Activated CD8-positive, alpha-beta memory T cell treated with anti-CD3 and anti-CD28 coated beads, Interleukin-2, amount 50 U/mL, for 24 hours (primary cell): ENCODE results near the gene CYP2S1.
"Not testable (repeated sequence)": the region's sequence is repeated elsewhere in the genome, so short reads cannot be mapped to it uniquely, and the experiment has no call there.

Experiments
- DNase-seq: peaks from one replicate; pipeline ENCODE4 v3.0.0-alpha.2; 2020; ENCODE audit errors: extremely low read depth

Gene CYP2S1

GRCh38 chr19:41192574-41193429, at the start of gene CYP2S1:
TSS of gene CYP2S1 (plus strand) at chr19:41193219. CDS start at chr19:41193265, 46 bp downstream.
- DNase-seq, result no peak

- DNase-seq, result peak; percentile 70
Measured at GRCh38 chr19:41144403-41144802, 48.6 kb upstream of the CYP2S1 start.

- no peak for DNase-seq
Measured at GRCh38 chr19:41149831-41150230, 43.2 kb upstream of the CYP2S1 start.

- not testable (repeated sequence) for DNase-seq
Measured at GRCh38 chr19:41150986-41151385, 42.0 kb upstream of the CYP2S1 start.

- no peak for DNase-seq
Measured at GRCh38 chr19:41154060-41154459, 39.0 kb upstream of the CYP2S1 start.

- no peak for DNase-seq
Measured at GRCh38 chr19:41156207-41156606, 36.8 kb upstream of the CYP2S1 start.

GRCh38 chr19:41159881-41160280, 33.1 kb upstream of the CYP2S1 start:
- no peak for DNase-seq

- no peak for DNase-seq
Measured at GRCh38 chr19:41161903-41162302, 31.1 kb upstream of the CYP2S1 start.

- no peak for DNase-seq
Measured at GRCh38 chr19:41166944-41167804, 25.8 kb upstream of the CYP2S1 start.

GRCh38 chr19:41172297-41173164, 20.5 kb upstream of the CYP2S1 start:
- no peak for DNase-seq

GRCh38 chr19:41174297-41174928, 18.6 kb upstream of the CYP2S1 start:
- no peak for DNase-seq

- DNase-seq, result peak; percentile 4
Measured at GRCh38 chr19:41175801-41176777, 16.9 kb upstream of the CYP2S1 start.

GRCh38 chr19:41180173-41180572, 12.8 kb upstream of the CYP2S1 start:
- not testable (repeated sequence) for DNase-seq

- DNase-seq, result no peak
Measured at GRCh38 chr19:41186971-41187883, 5.8 kb upstream of the CYP2S1 start.

GRCh38 chr19:41187884-41188279, 5.1 kb upstream of the CYP2S1 start:
- DNase-seq, result no peak

GRCh38 chr19:41189425-41190065, 3.5 kb upstream of the CYP2S1 start:
- no peak for DNase-seq

- no peak for DNase-seq
Measured at GRCh38 chr19:41193430-41194156, 574 bp downstream of the CYP2S1 start.

GRCh38 chr19:41194157-41194552, 1.1 kb downstream of the CYP2S1 start:
- DNase-seq, result no peak
